IMR-90 (cell line): Measurements from ENCODE around the gene ATP6V0A4. TPM values are rescaled to one million over a fixed set of nuclear protein-coding genes. Genes with fewer than 3 reads are reported as not detected.

Experiments
- ATAC-seq: fragments of 200-7000 bp; cut with Tn5 transposase; 2 replicates; pipeline ENCODE4 v1.9.1; 2020; ENCODE audit warnings: low read depth, mild to moderate bottlenecking, moderate library complexity
- BruUV-seq: library from RNA; stranded (reverse); fragments of 400-500 nt; replicated peaks from 2 replicates; lab custom pipeline; 2021; lab: Mats Ljungman, UMichigan
- CTCF ChIA-PET: fragments of 300-600 bp; formaldehyde crosslinking; extraction: SDS; loops from one replicate; lab custom pipeline; 2021; ENCODE audit warnings: antibody characterized with exemption; lab: Yijun Ruan, JAX
- POLR2A ChIA-PET: fragments of 300-600 bp; sonication (Branson Sonifier 250); formaldehyde crosslinking; loops from one replicate; lab custom pipeline; 2022; ENCODE audit warnings: antibody characterized with exemption; ENCODE audit not compliant: unreplicated experiment; lab: Charles Lee
- DNase-seq: peaks from one replicate; pipeline ENCODE4 v3.0.0; 2013
- H2AFZ ChIP-seq: replicated peaks from 2 replicates; pipeline ENCODE3; 2013; ENCODE audit warnings: low read length, mild to moderate bottlenecking; ENCODE audit not compliant: poor library complexity
- H2AK5ac ChIP-seq: 2 replicates; pipeline ENCODE4 v1.6.1; 2013; ENCODE audit warnings: low read depth, low read length, inconsistent platforms
- H2AK9ac ChIP-seq: replicated peaks from 2 replicates; pipeline ENCODE3; 2013; ENCODE audit warnings: mild to moderate bottlenecking, low read depth, low read length, moderate library complexity; ENCODE audit not compliant: poor library complexity
- H2BK120ac ChIP-seq: 2 replicates; pipeline ENCODE4 v1.6.1; 2013; ENCODE audit warnings: low read depth, low read length, inconsistent platforms
- H2BK15ac ChIP-seq: 3 replicates; pipeline ENCODE4 v1.6.1; 2013; ENCODE audit warnings: low read depth, low read length, inconsistent platforms
- H2BK20ac ChIP-seq: 2 replicates; pipeline ENCODE4 v1.6.1; 2013; ENCODE audit warnings: low read depth, mild to moderate bottlenecking, inconsistent platforms, low read length, moderate library complexity
- H2BK5ac ChIP-seq: 2 replicates; pipeline ENCODE4 v1.6.1; 2013; ENCODE audit warnings: mild to moderate bottlenecking, low read depth, low read length, inconsistent platforms; ENCODE audit not compliant: poor library complexity, severe bottlenecking
- H3K14ac ChIP-seq: replicated peaks from 2 replicates; pipeline ENCODE4 v1.6.1; 2013; ENCODE audit warnings: low read depth, low read length, inconsistent platforms
- H3K18ac ChIP-seq: 2 replicates; pipeline ENCODE4 v1.6.1; 2013; ENCODE audit warnings: low read depth, low read length, control low read depth
- H3K23ac ChIP-seq: 2 replicates; pipeline ENCODE4 v1.6.1; 2013; ENCODE audit warnings: low read depth, low read length, inconsistent platforms
- H3K27ac ChIP-seq: 2 replicates; pipeline ENCODE4 v1.5.1; 2013; ENCODE audit warnings: mild to moderate bottlenecking, control low read depth, low read length; ENCODE audit not compliant: insufficient read depth
- H3K27me3 ChIP-seq: 2 replicates; pipeline ENCODE4 v1.6.1; 2013; ENCODE audit warnings: low read length; ENCODE audit not compliant: control insufficient read depth, insufficient read depth
- H3K36me3 ChIP-seq: 2 replicates; pipeline ENCODE4 v1.6.1; 2013; ENCODE audit warnings: low read length, mixed read lengths; ENCODE audit not compliant: control insufficient read depth, insufficient read depth
- H3K4ac ChIP-seq: 2 replicates; pipeline ENCODE4 v1.6.1; 2013; ENCODE audit warnings: low read depth, low read length, inconsistent platforms
- H3K4me1 ChIP-seq: 2 replicates; pipeline ENCODE4 v1.6.1; 2013; ENCODE audit warnings: low read length, mixed read lengths; ENCODE audit not compliant: control insufficient read depth, insufficient read depth
- H3K4me2 ChIP-seq: 2 replicates; pipeline ENCODE4 v1.6.1; 2013; ENCODE audit warnings: low read depth, mild to moderate bottlenecking, control low read depth, low read length, moderate library complexity
- H3K4me3 ChIP-seq: 2 replicates; pipeline ENCODE4 v1.5.1; 2013; ENCODE audit warnings: low read depth, mild to moderate bottlenecking, control low read depth, low read length, moderate library complexity; ENCODE audit not compliant: insufficient read depth
- H3K56ac ChIP-seq: 2 replicates; pipeline ENCODE4 v1.6.1; 2013; ENCODE audit warnings: low read length, inconsistent platforms; ENCODE audit not compliant: insufficient read depth; ENCODE audit errors: extremely low read depth
- H3K79me1 ChIP-seq, 2 experiments: 2 replicates each; pipeline ENCODE4 v1.6.1; 2013; ENCODE audit warnings: low read length in 2 of 2, inconsistent platforms in 1 of 2, low read depth in 1 of 2
- H3K9ac ChIP-seq: 2 replicates; pipeline ENCODE4 v1.6.1; 2013; ENCODE audit warnings: low read depth, low read length, control low read depth
- H3K9me1 ChIP-seq: 2 replicates; pipeline ENCODE4 v1.6.1; 2013; ENCODE audit warnings: low read length, inconsistent platforms; ENCODE audit not compliant: insufficient read depth
- H3K9me3 ChIP-seq: 2 replicates; pipeline ENCODE4 v1.6.1; 2013; ENCODE audit warnings: low read length; ENCODE audit not compliant: control insufficient read depth, insufficient read depth
- H4K20me1 ChIP-seq: 2 replicates; pipeline ENCODE4 v1.6.1; 2013; ENCODE audit warnings: low read length, inconsistent platforms; ENCODE audit not compliant: insufficient read depth
- H4K5ac ChIP-seq: 2 replicates; pipeline ENCODE4 v1.6.1; 2013; ENCODE audit warnings: mild to moderate bottlenecking, low read depth, low read length, control low read depth
- H4K8ac ChIP-seq, 2 experiments: 2 replicates each; pipeline ENCODE4 v1.6.1; 2013; ENCODE audit warnings: low read depth in 2 of 2, low read length in 2 of 2, control low read depth in 1 of 2, inconsistent platforms in 1 of 2
- H4K91ac ChIP-seq: 2 replicates; pipeline ENCODE4 v1.6.1; 2013; ENCODE audit warnings: low read depth, low read length, inconsistent platforms; ENCODE audit not compliant: insufficient read depth
- BHLHE40 ChIP-seq: fragments of 150-350 bp; IDR thresholded peaks from 2 replicates; pipeline ENCODE4 v1.6.1; 2016; ENCODE audit warnings: mild to moderate bottlenecking, low read depth, low read length
- CEBPB ChIP-seq: IDR thresholded peaks from 2 replicates; pipeline ENCODE4 v1.6.1; 2012; ENCODE audit warnings: low read depth, low read length, improper control_type of control experiment
- CHD1 ChIP-seq: IDR thresholded peaks from 2 replicates; pipeline ENCODE4 v1.6.1; 2012; ENCODE audit warnings: low read depth, low read length, improper control_type of control experiment
- CTCF ChIP-seq: conservative IDR thresholded peaks from 2 replicates; pipeline ENCODE4 v1.5.1; 2012; ENCODE audit warnings: mild to moderate bottlenecking, low read depth, low read length, improper control_type of control experiment
- ELK1 ChIP-seq: fragments of 150-350 bp; IDR thresholded peaks from 2 replicates; pipeline ENCODE4 v1.6.1; 2016; ENCODE audit warnings: low read depth, mild to moderate bottlenecking, low read length, moderate library complexity, borderline replicate concordance
- FOS ChIP-seq: fragments of 150-350 bp; IDR thresholded peaks from 2 replicates; pipeline ENCODE4 v1.6.1; 2016; ENCODE audit warnings: low read depth, low read length
- MAFK ChIP-seq: IDR thresholded peaks from 2 replicates; pipeline ENCODE4 v1.6.1; 2012; ENCODE audit warnings: low read depth, low read length, improper control_type of control experiment
- MAZ ChIP-seq: IDR thresholded peaks from 2 replicates; pipeline ENCODE4 v1.6.1; 2012; ENCODE audit warnings: low read depth, mild to moderate bottlenecking, low read length, improper control_type of control experiment, moderate library complexity, borderline replicate concordance
- MXI1 ChIP-seq: IDR thresholded peaks from 2 replicates; pipeline ENCODE4 v1.6.1; 2012; ENCODE audit warnings: low read depth, mild to moderate bottlenecking, low read length, moderate library complexity, borderline replicate concordance
- NFE2L2 ChIP-seq: fragments of 150-350 bp; IDR thresholded peaks from 2 replicates; pipeline ENCODE4 v1.6.1; 2016; ENCODE audit warnings: low read depth, mild to moderate bottlenecking, low read length
- POLR2A ChIP-seq: IDR thresholded peaks from 2 replicates; pipeline ENCODE4 v1.6.1; 2012; ENCODE audit warnings: mild to moderate bottlenecking, low read depth, low read length
- RCOR1 ChIP-seq: IDR thresholded peaks from 2 replicates; pipeline ENCODE4 v1.6.1; 2012; ENCODE audit warnings: mild to moderate bottlenecking, low read length, improper control_type of control experiment; ENCODE audit not compliant: insufficient replicate concordance
- RFX5 ChIP-seq: IDR thresholded peaks from 2 replicates; pipeline ENCODE4 v1.8.0; 2012; ENCODE audit warnings: low read depth, mild to moderate bottlenecking, low read length, moderate library complexity
- SMC3 ChIP-seq: fragments of 150-350 bp; IDR thresholded peaks from 2 replicates; pipeline ENCODE4 v1.6.1; 2016; ENCODE audit warnings: low read depth, mild to moderate bottlenecking, antibody characterized with exemption, low read length, moderate library complexity
- USF2 ChIP-seq: fragments of 150-350 bp; IDR thresholded peaks from 2 replicates; pipeline ENCODE4 v1.6.1; 2017; ENCODE audit warnings: mild to moderate bottlenecking, antibody characterized with exemption, low read length, low read depth
- WGBS, 2 experiments: methylation state at CpG; one replicate each; pipeline versions ENCODE4 v1.1.5 to v1.1.7; 2013; ENCODE audit warnings: missing lambda C conversion rate in 2 of 2; ENCODE audit not compliant: insufficient read length in 1 of 2; ENCODE audit errors: extremely low coverage in 2 of 2; 5-methylcytosine and 5-hydroxymethylcytosine counted together
- dilution Hi-C: fragments of 300-500 bp; cut with HindIII; formaldehyde crosslinking; loops from one replicate; pipeline ENCODE4 v1.14.3; 2018; ENCODE audit warnings: low sequenced_read_pairs; ENCODE audit not compliant: unreplicated experiment
- in situ Hi-C: fragments of 300-500 bp; cut with MboI; formaldehyde crosslinking; loops from 3 replicates; pipeline ENCODE4 v1.14.3; 2019; ENCODE audit warnings: low sequenced_read_pairs, inconsistent platforms, mixed read lengths
- intact Hi-C: fragments of 100-400 bp; cut with micrococcal nuclease; formaldehyde crosslinking; loops from 2 replicates; pipeline ENCODE4 v1.10.0; 2022
- polyA plus RNA-seq, 3 experiments: library from polyadenylated mRNA; depleted of rRNA; stranded (reverse); fragments of >200 nt; gene quantifications; 2 replicates each; pipeline ENCODE4 v1.2.3, GENCODE V29; 2012; ENCODE audit warnings: low replicate concordance in 1 of 3
- total RNA-seq: library from RNA; depleted of rRNA; stranded (reverse); fragments of >200 nt; gene quantifications from 2 replicates; pipeline ENCODE4 v1.2.3, GENCODE V29; 2012

ATP6V0A4 gene
- total and polyA plus RNA-seq, 2 of the 4 experiments (the other 2 are of a cell fraction): 0.05 to 0.18 TPM

GRCh38 chr7:138755331-138755747, 42.7 kb downstream of the ATP6V0A4 start:
- Histone ChIP-seq H3K14ac (no peak overlapping the region), H2BK15ac (no peak overlapping the region), H2AK9ac (no peak overlapping the region), H2AFZ (no peak overlapping the region), H3K27ac (no peak overlapping the region), H2AK5ac (no peak overlapping the region), H4K91ac (no peak overlapping the region), H3K4me2 (no peak overlapping the region), H3K4me3 (no peak overlapping the region), H3K9ac (no peak overlapping the region), H3K4me1 (no peaks in the 10 kb centered on the region), H2BK20ac (no peak overlapping the region), H3K9me1 (no peaks in the 10 kb centered on the region), H2BK5ac (no peak overlapping the region), H3K18ac (no peak overlapping the region), H4K5ac (no peak overlapping the region), H3K36me3 (no peaks in the 10 kb centered on the region), H3K4ac (no peak overlapping the region), H4K20me1 (no peaks in the 10 kb centered on the region), H3K23ac (no peak overlapping the region), H3K9me3 (no peaks in the 10 kb centered on the region), H4K8ac (no peak overlapping the region), H3K27me3 (peaks cover 5% of the 10 kb centered on the region), H3K79me1 (no peaks in the 10 kb centered on the region), H2BK120ac (no peak overlapping the region), H3K56ac (no peak overlapping the region)
- BruUV-seq: no TSS peak
- TF ChIP-seq MAFK: no peak
- TF ChIP-seq MAZ: no peak
- TF ChIP-seq RCOR1: no peak
- no peak for TF ChIP-seq FOS
- TF ChIP-seq CHD1: no peak
- TF ChIP-seq CEBPB: no peak
- TF ChIP-seq BHLHE40: no peak
- TF ChIP-seq CTCF: no peak
- TF ChIP-seq NFE2L2: no peak
- no peak for TF ChIP-seq ELK1
- no peak for TF ChIP-seq USF2
- TF ChIP-seq POLR2A: no peak
- TF ChIP-seq RFX5: no peak
- no peak for TF ChIP-seq SMC3
- no peak for TF ChIP-seq MXI1
- ATAC-seq: peak; percentile 27; the same call in 1 of the 2 replicates
- POLR2A ChIA-PET: no interaction called here
- in situ Hi-C loops: no loop called here
- CTCF ChIA-PET: interaction anchor here (1.4 kb wide), 1 partner anchor 17 kb away, joined by 6 read pairs; no protein-coding TSS in a partner anchor
- intact Hi-C loops: no loop called here
- 59% methylated on average over 5 of the region's 10 CpGs; no CpG with 5 or more reads in 1 of the 2 experiments for WGBS, 2 experiments
- DNase-seq: no peak
- dilution Hi-C loops: no loop called here
